ENCODE results near the gene MBD3L2B. TPM values are rescaled to one million over a fixed set of nuclear protein-coding genes. Genes with fewer than 3 reads are reported as not detected.

The MBD3L2B gene
- total RNA-seq, 2 experiments from 2014 or later, result not detected

Other genes with a start within 250 kb of the MBD3L2B start
- gene VAV1, start 248.7 kb downstream of the MBD3L2B start, total RNA-seq, result 100 to 1,000 TPM; 108 to 113 TPM
- 1 to 10 TPM in 1 of 2 experiments, under 1 TPM in 1; 0.83 to 1.0 TPM for gene ADGRE1, start 133.9 kb downstream of the MBD3L2B start, total RNA-seq
- gene MBD3L5, start 9.1 kb upstream of the MBD3L2B start, total RNA-seq, result not detected
- gene MBD3L4, start 18.7 kb upstream of the MBD3L2B start, total RNA-seq, result not detected
- gene MBD3L2, start 27.9 kb upstream of the MBD3L2B start, total RNA-seq, result not detected
- not detected for gene MBD3L3, start 37.2 kb upstream of the MBD3L2B start, total RNA-seq
- gene ZNF557, start 48.3 kb upstream of the MBD3L2B start, total RNA-seq, result 10 to 100 TPM; 20.9 to 21.1 TPM